ENCODE data around the gene SYK. TPM values are rescaled to one million over a fixed set of nuclear protein-coding genes. Genes with fewer than 3 reads are reported as not detected.
"Not testable (repeated sequence)": the region's sequence is repeated elsewhere in the genome, so short reads cannot be mapped to it uniquely, and the experiment has no call there.

SYK gene
- total RNA-seq, 1 experiment from 2014 or later = 5.3 TPM

DNA sequence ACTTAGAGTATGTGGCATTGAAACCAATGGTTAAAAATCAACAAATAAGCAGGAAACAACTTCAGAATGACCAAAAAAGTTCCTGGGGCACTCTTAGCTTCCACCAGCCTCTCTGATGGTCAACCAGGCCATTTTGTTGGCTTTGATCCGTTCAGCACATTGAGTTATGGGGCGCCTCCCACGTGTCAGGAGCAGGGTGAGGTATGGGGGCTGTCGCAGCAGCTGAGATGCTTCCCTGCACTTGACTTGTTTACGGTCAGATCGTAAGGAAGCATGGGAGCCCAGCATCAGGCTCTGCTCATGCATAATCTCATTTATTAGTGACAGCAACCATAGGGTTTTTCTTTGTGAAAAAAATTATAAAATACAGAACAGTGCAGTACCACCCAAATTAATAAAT is 16.7 kb downstream of the SYK start:
- Histone ChIP-seq H3K9me3 (no peaks in the 10 kb centered on the region), H3K36me3 (ENCODE audit: control insufficient read depth, insufficient read depth, low read length) (no peaks in the 10 kb centered on the region), H3K4me3 (ENCODE audit: low read depth, low read length) (no peak overlapping the region), H3K4me1 (no peaks in the 10 kb centered on the region), H3K27me3 (replicated peaks; ENCODE audit: control insufficient read depth, insufficient read depth, low read length) (no peaks in the 10 kb centered on the region)
- Mint-ChIP-seq H3K27me3 (ENCODE audit: insufficient read depth, unreplicated experiment) (peaks cover 3% of the 10 kb centered on the region), H3K4me1 (ENCODE audit: low read depth, unreplicated experiment) (no peaks in the 10 kb centered on the region), H3K27ac (ENCODE audit: unreplicated experiment) (no peak overlapping the region), H3K4me3 (ENCODE audit: unreplicated experiment) (no peak overlapping the region), H3K9me3 (ENCODE audit: unreplicated experiment) (no peaks in the 10 kb centered on the region), H3K36me3 (ENCODE audit: insufficient read depth, unreplicated experiment) (no peaks in the 10 kb centered on the region)
- CTCF ChIA-PET = no interaction called here
- POLR2A ChIA-PET = no interaction called here
- intact Hi-C loops (cut with micrococcal nuclease; ENCODE audit: unreplicated experiment) = no loop called here
- DNase-seq = no peak
- BruUV-seq (replicated peaks) = no TSS peak
- TF ChIP-seq, protein P1, sequence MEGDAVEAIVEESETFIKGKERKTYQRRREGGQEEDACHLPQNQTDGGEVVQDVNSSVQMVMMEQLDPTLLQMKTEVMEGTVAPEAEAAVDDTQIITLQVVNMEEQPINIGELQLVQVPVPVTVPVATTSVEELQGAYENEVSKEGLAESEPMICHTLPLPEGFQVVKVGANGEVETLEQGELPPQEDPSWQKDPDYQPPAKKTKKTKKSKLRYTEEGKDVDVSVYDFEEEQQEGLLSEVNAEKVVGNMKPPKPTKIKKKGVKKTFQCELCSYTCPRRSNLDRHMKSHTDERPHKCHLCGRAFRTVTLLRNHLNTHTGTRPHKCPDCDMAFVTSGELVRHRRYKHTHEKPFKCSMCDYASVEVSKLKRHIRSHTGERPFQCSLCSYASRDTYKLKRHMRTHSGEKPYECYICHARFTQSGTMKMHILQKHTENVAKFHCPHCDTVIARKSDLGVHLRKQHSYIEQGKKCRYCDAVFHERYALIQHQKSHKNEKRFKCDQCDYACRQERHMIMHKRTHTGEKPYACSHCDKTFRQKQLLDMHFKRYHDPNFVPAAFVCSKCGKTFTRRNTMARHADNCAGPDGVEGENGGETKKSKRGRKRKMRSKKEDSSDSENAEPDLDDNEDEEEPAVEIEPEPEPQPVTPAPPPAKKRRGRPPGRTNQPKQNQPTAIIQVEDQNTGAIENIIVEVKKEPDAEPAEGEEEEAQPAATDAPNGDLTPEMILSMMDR (IDR thresholded peaks at IDR 0.05; ENCODE audit: insufficient read depth in 1 of 2, low read depth in 1 of 2, low read length in 1 of 2, severe bottlenecking in 1 of 2, unreplicated experiment in 1 of 2) = no peak

DNA sequence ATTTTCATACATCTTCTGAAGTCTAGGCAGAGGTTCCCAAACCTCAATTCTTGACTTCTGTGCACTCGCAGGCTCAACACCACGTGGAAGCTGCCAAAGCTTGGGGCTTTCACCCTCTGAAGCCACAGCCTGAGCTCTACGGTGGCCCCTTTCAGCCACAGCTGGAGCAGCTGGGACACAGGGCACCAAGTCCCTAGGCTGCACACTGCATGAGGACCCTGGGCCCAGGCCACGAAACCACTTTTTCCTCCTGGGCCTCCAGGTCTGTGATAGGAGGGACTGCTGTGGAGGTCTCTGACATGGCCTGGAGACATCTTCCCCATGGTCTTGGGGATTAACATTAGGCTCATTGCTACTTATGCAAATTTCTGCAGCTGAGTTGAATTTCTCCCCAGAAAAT is 18.8 kb downstream of the SYK start:
- CTCF ChIA-PET; H3K4me3 ChIP-seq (ENCODE audit: low read depth, low read length); H3K4me3 Mint-ChIP-seq (ENCODE audit: unreplicated experiment); H3K9me3 Mint-ChIP-seq (ENCODE audit: unreplicated experiment); H3K27me3 Mint-ChIP-seq (ENCODE audit: insufficient read depth, unreplicated experiment); BruUV-seq (replicated peaks); H3K36me3 ChIP-seq (ENCODE audit: control insufficient read depth, insufficient read depth, low read length); H3K4me1 ChIP-seq; H3K27ac Mint-ChIP-seq (ENCODE audit: unreplicated experiment); H3K36me3 Mint-ChIP-seq (ENCODE audit: insufficient read depth, unreplicated experiment); H3K9me3 ChIP-seq; H3K27me3 ChIP-seq (replicated peaks; ENCODE audit: control insufficient read depth, insufficient read depth, low read length); POLR2A ChIA-PET; intact Hi-C loops (cut with micrococcal nuclease; ENCODE audit: unreplicated experiment); H3K4me1 Mint-ChIP-seq (ENCODE audit: low read depth, unreplicated experiment); DNase-seq: not testable (repeated sequence)

DNA sequence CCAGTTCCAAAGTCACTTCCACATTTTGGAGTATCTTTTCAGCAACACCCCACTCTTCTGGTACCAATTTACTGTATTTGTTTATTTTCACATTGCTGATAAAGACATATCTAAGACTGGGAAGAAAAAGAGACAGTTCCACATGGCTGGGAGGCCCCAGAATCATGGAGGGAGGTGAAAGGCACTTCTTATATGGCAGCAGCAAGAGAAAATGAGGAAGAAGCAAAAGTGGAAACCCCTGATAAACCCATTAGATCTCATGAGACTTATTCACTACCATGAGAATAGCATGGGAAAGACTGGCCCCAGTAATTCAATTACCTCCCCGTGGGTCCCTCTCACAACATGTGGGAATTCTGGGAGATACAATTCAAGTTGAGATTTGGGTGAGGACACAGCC is 19.6 kb downstream of the SYK start:
- DNase-seq; H3K4me1 Mint-ChIP-seq (ENCODE audit: low read depth, unreplicated experiment); H3K9me3 Mint-ChIP-seq (ENCODE audit: unreplicated experiment); H3K4me3 ChIP-seq (ENCODE audit: low read depth, low read length); BruUV-seq (replicated peaks); H3K9me3 ChIP-seq; H3K36me3 ChIP-seq (ENCODE audit: control insufficient read depth, insufficient read depth, low read length); intact Hi-C loops (cut with micrococcal nuclease; ENCODE audit: unreplicated experiment); H3K27me3 ChIP-seq (replicated peaks; ENCODE audit: control insufficient read depth, insufficient read depth, low read length); CTCF ChIA-PET; POLR2A ChIA-PET; H3K4me3 Mint-ChIP-seq (ENCODE audit: unreplicated experiment); H3K4me1 ChIP-seq; H3K27me3 Mint-ChIP-seq (ENCODE audit: insufficient read depth, unreplicated experiment); H3K36me3 Mint-ChIP-seq (ENCODE audit: insufficient read depth, unreplicated experiment); H3K27ac Mint-ChIP-seq (ENCODE audit: unreplicated experiment): not testable (repeated sequence)

DNA sequence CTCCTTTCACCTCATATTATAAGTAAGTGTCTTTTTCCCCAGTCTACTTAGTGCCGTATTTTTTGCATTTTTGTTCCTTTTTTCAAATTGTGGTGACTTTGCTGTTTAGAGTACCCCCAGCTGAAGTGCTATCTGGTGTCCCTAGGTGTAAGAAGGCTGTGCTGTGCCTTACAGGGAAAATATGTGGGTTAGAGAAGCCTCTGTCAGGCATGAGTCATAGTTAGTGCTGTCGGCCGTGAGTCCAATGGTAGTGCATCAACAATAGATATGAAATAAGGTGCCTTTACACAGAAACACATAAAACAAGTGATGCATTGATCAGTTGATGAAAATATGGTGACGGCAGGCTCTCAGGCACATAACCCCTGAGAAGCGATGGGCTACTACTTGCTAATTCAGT is 20.1 kb downstream of the SYK start:
- DNase-seq = no peak
- Mint-ChIP-seq H3K9me3 (ENCODE audit: unreplicated experiment) (no peaks in the 10 kb centered on the region), H3K4me3 (ENCODE audit: unreplicated experiment) (no peak overlapping the region), H3K27me3 (ENCODE audit: insufficient read depth, unreplicated experiment) (no peaks in the 10 kb centered on the region), H3K27ac (ENCODE audit: unreplicated experiment) (no peak overlapping the region), H3K36me3 (ENCODE audit: insufficient read depth, unreplicated experiment) (no peaks in the 10 kb centered on the region), H3K4me1 (ENCODE audit: low read depth, unreplicated experiment) (no peaks in the 10 kb centered on the region)
- POLR2A ChIA-PET = no interaction called here
- no peaks in the 10 kb centered on the region for H3K4me1 ChIP-seq
- no peaks in the 10 kb centered on the region for H3K36me3 ChIP-seq (ENCODE audit: control insufficient read depth, insufficient read depth, low read length)
- CTCF ChIA-PET = no interaction called here
- H3K27me3 ChIP-seq (replicated peaks; ENCODE audit: control insufficient read depth, insufficient read depth, low read length) = no peaks in the 10 kb centered on the region
- no peaks in the 10 kb centered on the region for H3K9me3 ChIP-seq
- BruUV-seq (replicated peaks) = no TSS peak
- intact Hi-C loops (cut with micrococcal nuclease; ENCODE audit: unreplicated experiment) = no loop called here
- TF ChIP-seq, protein P1 (IDR thresholded peaks at IDR 0.05; ENCODE audit: insufficient read depth in 1 of 2, low read depth in 1 of 2, low read length in 1 of 2, severe bottlenecking in 1 of 2, unreplicated experiment in 1 of 2) = no peak
- H3K4me3 ChIP-seq (ENCODE audit: low read depth, low read length) = no peak overlapping the region

Data from Caco-2 (cell line).